Loucy (cell line): Measurements from ENCODE around the gene RPRD2.

Experiments
- H2AFZ ChIP-seq: fragments of 200-600 bp; sonication (generic); 2 replicates; pipeline ENCODE4 v1.6.0; 2016; ENCODE audit warnings: antibody characterized with exemption, mild to moderate bottlenecking, low read length, moderate library complexity
- H3F3A ChIP-seq: fragments of 200-600 bp; 2 replicates; pipeline ENCODE4 v1.6.0; 2016; ENCODE audit warnings: antibody characterized with exemption, low read depth, mild to moderate bottlenecking
- H3K27me3 ChIP-seq: fragments of 200-600 bp; sonication (generic); 2 replicates; pipeline ENCODE4 v1.6.1; 2014; ENCODE audit warnings: low read length, mild to moderate bottlenecking; ENCODE audit not compliant: insufficient read depth, poor library complexity, severe bottlenecking
- H3K36me3 ChIP-seq: fragments of 200-600 bp; sonication (generic); 2 replicates; pipeline ENCODE4 v1.6.1; 2016; ENCODE audit warnings: low read length; ENCODE audit not compliant: insufficient read depth
- H3K4me1 ChIP-seq: fragments of 200-600 bp; sonication (generic); 2 replicates; pipeline ENCODE4 v1.5.1; 2014; ENCODE audit warnings: low read length, mild to moderate bottlenecking; ENCODE audit not compliant: insufficient read depth, poor library complexity, severe bottlenecking
- H3K4me2 ChIP-seq: fragments of 200-600 bp; sonication (generic); 2 replicates; pipeline ENCODE4 v1.6.0; 2014; ENCODE audit warnings: antibody characterized with exemption, low read length, low read depth, mild to moderate bottlenecking; ENCODE audit not compliant: poor library complexity, severe bottlenecking
- H3K4me3 ChIP-seq: fragments of 200-600 bp; sonication (generic); 2 replicates; pipeline ENCODE4 v1.5.1; 2014; ENCODE audit warnings: low read length, mild to moderate bottlenecking, mixed read lengths; ENCODE audit not compliant: poor library complexity, severe bottlenecking
- H3K79me2 ChIP-seq: fragments of 200-600 bp; sonication (generic); 2 replicates; pipeline ENCODE4 v1.6.1; 2014; ENCODE audit warnings: low read length; ENCODE audit not compliant: insufficient read depth
- H3K9ac ChIP-seq: fragments of 200-600 bp; sonication (generic); 2 replicates; pipeline ENCODE4 v1.6.0; 2014; ENCODE audit warnings: mild to moderate bottlenecking, low read depth, low read length, moderate library complexity; ENCODE audit not compliant: poor library complexity, severe bottlenecking
- H3K9me2 ChIP-seq: fragments of 200-600 bp; sonication (generic); replicated peaks from 2 replicates; pipeline ENCODE4 v1.6.1; 2016; ENCODE audit warnings: low read depth, low read length, mixed read lengths
- H3K9me3 ChIP-seq: fragments of 200-600 bp; sonication (generic); 2 replicates; pipeline ENCODE4 v1.6.1; 2014; ENCODE audit warnings: mild to moderate bottlenecking, antibody characterized with exemption, low read length, low read depth; ENCODE audit not compliant: insufficient read depth
- H4K20me1 ChIP-seq: fragments of 200-600 bp; sonication (generic); 2 replicates; pipeline ENCODE4 v1.6.0; 2014; ENCODE audit warnings: antibody characterized with exemption, low read length, mild to moderate bottlenecking; ENCODE audit not compliant: insufficient read depth, poor library complexity, severe bottlenecking
- EZH2phosphoT487 ChIP-seq: fragments of 200-600 bp; IDR thresholded peaks from 2 replicates; pipeline ENCODE4 v1.6.1; 2018; ENCODE audit warnings: antibody characterized with exemption, mild to moderate bottlenecking, moderate library complexity, borderline replicate concordance
- TF ChIP-seq, protein P1 (sequence below): fragments of 200-600 bp; sonication (generic); conservative IDR thresholded peaks from 2 replicates; pipeline ENCODE4 v1.5.1; 2014; ENCODE audit warnings: mild to moderate bottlenecking, antibody characterized with exemption, low read length

RPRD2 gene

GRCh38 chr1:150493175-150493574 lies 129.2 kb downstream of the RPRD2 start:
- no peak overlapping the region for H2AFZ ChIP-seq
- H3F3A ChIP-seq, result no peaks in the 10 kb centered on the region
- H3K9me3 ChIP-seq, result no peaks in the 10 kb centered on the region
- H3K79me2 ChIP-seq, result peaks cover 9% of the 10 kb centered on the region
- no peaks in the 10 kb centered on the region for H4K20me1 ChIP-seq
- TF ChIP-seq, protein P1, sequence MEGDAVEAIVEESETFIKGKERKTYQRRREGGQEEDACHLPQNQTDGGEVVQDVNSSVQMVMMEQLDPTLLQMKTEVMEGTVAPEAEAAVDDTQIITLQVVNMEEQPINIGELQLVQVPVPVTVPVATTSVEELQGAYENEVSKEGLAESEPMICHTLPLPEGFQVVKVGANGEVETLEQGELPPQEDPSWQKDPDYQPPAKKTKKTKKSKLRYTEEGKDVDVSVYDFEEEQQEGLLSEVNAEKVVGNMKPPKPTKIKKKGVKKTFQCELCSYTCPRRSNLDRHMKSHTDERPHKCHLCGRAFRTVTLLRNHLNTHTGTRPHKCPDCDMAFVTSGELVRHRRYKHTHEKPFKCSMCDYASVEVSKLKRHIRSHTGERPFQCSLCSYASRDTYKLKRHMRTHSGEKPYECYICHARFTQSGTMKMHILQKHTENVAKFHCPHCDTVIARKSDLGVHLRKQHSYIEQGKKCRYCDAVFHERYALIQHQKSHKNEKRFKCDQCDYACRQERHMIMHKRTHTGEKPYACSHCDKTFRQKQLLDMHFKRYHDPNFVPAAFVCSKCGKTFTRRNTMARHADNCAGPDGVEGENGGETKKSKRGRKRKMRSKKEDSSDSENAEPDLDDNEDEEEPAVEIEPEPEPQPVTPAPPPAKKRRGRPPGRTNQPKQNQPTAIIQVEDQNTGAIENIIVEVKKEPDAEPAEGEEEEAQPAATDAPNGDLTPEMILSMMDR, result no peak
- no peak for TF ChIP-seq EZH2phosphoT487
- H3K4me2 ChIP-seq, result no peak overlapping the region
- H3K36me3 ChIP-seq, result peaks cover 28% of the 10 kb centered on the region; the same call in 1 of the 2 replicates
- no peak overlapping the region for H3K9ac ChIP-seq
- no peaks in the 10 kb centered on the region for H3K27me3 ChIP-seq
- peaks cover 7% of the 10 kb centered on the region for H3K4me1 ChIP-seq
- H3K9me2 ChIP-seq, result no peaks in the 10 kb centered on the region
- H3K4me3 ChIP-seq, result no peak overlapping the region

- Histone ChIP-seq H3K36me3 (peaks cover 30% of the 10 kb centered on the region; the same call in 1 of the 2 replicates), H3K9me3 (no peaks in the 10 kb centered on the region), H3K27me3 (no peaks in the 10 kb centered on the region), H3F3A (no peaks in the 10 kb centered on the region), H2AFZ (no peak overlapping the region), H4K20me1 (no peaks in the 10 kb centered on the region), H3K79me2 (no peaks in the 10 kb centered on the region), H3K4me2 (no peak overlapping the region), H3K9ac (no peak overlapping the region), H3K9me2 (no peaks in the 10 kb centered on the region), H3K4me3 (no peak overlapping the region), H3K4me1 (no peaks in the 10 kb centered on the region)
- TF ChIP-seq, protein P1, result no peak
- TF ChIP-seq EZH2phosphoT487, result no peak
Measured at GRCh38 chr1:150498342-150498741, 134.4 kb downstream of the RPRD2 start.

DNA sequence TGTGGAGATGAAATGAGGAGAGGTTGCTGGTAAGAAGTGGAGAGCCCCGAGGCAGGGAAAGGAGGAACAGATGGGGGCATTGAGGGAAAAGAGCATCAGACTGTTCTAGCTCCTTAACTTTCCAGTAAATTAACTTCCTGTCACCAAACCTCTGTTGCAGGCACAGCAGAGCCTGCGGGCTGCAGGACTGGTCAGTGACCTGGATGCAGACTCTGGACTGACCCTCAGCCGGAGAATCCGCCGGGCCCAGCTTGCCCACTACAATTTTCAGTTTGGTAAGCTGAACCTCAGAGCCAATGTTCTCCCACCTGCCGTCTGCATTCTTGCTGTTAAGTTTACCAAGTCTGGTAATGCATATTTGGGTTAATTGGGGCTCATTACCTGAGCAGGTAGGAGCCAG lies 141.5 kb downstream of the RPRD2 start:
- Histone ChIP-seq H3F3A (no peaks in the 10 kb centered on the region), H3K4me1 (no peaks in the 10 kb centered on the region), H4K20me1 (no peaks in the 10 kb centered on the region), H3K4me2 (no peak overlapping the region), H2AFZ (no peak overlapping the region), H3K9me2 (no peaks in the 10 kb centered on the region), H3K4me3 (no peak overlapping the region), H3K9ac (no peak overlapping the region), H3K79me2 (no peaks in the 10 kb centered on the region), H3K27me3 (no peaks in the 10 kb centered on the region), H3K9me3 (no peaks in the 10 kb centered on the region), H3K36me3 (peaks cover 38% of the 10 kb centered on the region; the same call in 1 of the 2 replicates)
- TF ChIP-seq, protein P1, result no peak
- no peak for TF ChIP-seq EZH2phosphoT487
